Activated T-cell treated with anti-CD3 and anti-CD28 coated beads, Interleukin-2, amount 50 U/mL, for 72 hours (primary cell): ENCODE data around the gene CDCA3. TPM values are rescaled to one million over a fixed set of nuclear protein-coding genes. Genes with fewer than 3 reads are reported as not detected.

ENCODE experiments used
- ATAC-seq, 2 donors: fragments of 150-1000 bp; cut with Tn5 transposase; replicated peaks in 1 of 2; 2 replicates each; pipeline ENCODE4 v1.10.0; 2021; ENCODE audit warnings: moderate library complexity in 2 of 2, mild to moderate bottlenecking in 1 of 2
- DNase-seq, 2 donors: peaks; one replicate each; pipeline ENCODE4 v3.0.0; 2021 to 2022; ENCODE audit warnings: mixed read lengths in 1 of 2
- H3K27ac Mint-ChIP-seq: one replicate; pipeline ENCODE4 v1.8.0; 2022; ENCODE audit warnings: mild to moderate bottlenecking, moderate library complexity, mixed read lengths
- H3K27me3 Mint-ChIP-seq: one replicate; pipeline ENCODE4 v1.8.0; 2022; ENCODE audit warnings: low read depth, mixed read lengths
- H3K36me3 Mint-ChIP-seq, 2 donors: one replicate each; pipeline ENCODE4 v1.8.0; 2022; ENCODE audit warnings: mixed read lengths in 2 of 2, mild to moderate bottlenecking in 1 of 2; ENCODE audit not compliant: insufficient read depth in 2 of 2
- H3K4me1 Mint-ChIP-seq: one replicate; pipeline ENCODE4 v1.8.0; 2022; ENCODE audit warnings: low read depth, mixed read lengths
- H3K4me3 Mint-ChIP-seq, 2 donors: one replicate each; pipeline ENCODE4 v1.8.0; 2022; ENCODE audit warnings: mild to moderate bottlenecking in 2 of 2, mixed read lengths in 2 of 2, moderate library complexity in 2 of 2
- H3K9me3 Mint-ChIP-seq, 2 donors: one replicate each; pipeline ENCODE4 v1.8.0; 2022; ENCODE audit warnings: mixed read lengths in 2 of 2
- total RNA-seq, 2 donors: library from RNA; stranded (reverse); gene quantifications; one replicate each; pipeline ENCODE4 v1.2.3, GENCODE V29; 2022

CDCA3 gene
- total RNA-seq, 2 donors from 2014 or later: 67.7 to 94.8 TPM

GRCh38 chr12:6854036-6854435 lies 3.0 kb upstream of the CDCA3 start:
- DNase-seq (no peak), ATAC-seq (no peak)
- Mint-ChIP-seq H3K27ac (peak overlapping the region; percentile 78), H3K4me3 (peak overlapping the region; percentile 76 to 86), H3K9me3 (no peaks in the 10 kb centered on the region), H3K27me3 (no peaks in the 10 kb centered on the region), H3K36me3 (peaks cover 8 to 23% of the 10 kb centered on the region in 2 donors), H3K4me1 (peaks cover 41% of the 10 kb centered on the region)

- peaks cover 8 to 23% of the 10 kb centered on the region in 2 donors for H3K36me3 Mint-ChIP-seq
- no peak for DNase-seq
- ATAC-seq: no peak
- peaks cover 44% of the 10 kb centered on the region for H3K4me1 Mint-ChIP-seq
- H3K4me3 Mint-ChIP-seq: peak overlapping the region; percentile 76 to 86
- H3K27ac Mint-ChIP-seq: peak overlapping the region; percentile 78
- H3K9me3 Mint-ChIP-seq: no peaks in the 10 kb centered on the region
- H3K27me3 Mint-ChIP-seq: no peaks in the 10 kb centered on the region
These were observed 2.5 kb upstream of the CDCA3 start for GRCh38 chr12:6853626-6854025.

- Mint-ChIP-seq H3K4me3 (peak overlapping the region; percentile 76 to 86), H3K36me3 (peaks cover 7 to 21% of the 10 kb centered on the region in 2 donors), H3K9me3 (no peaks in the 10 kb centered on the region), H3K27me3 (no peaks in the 10 kb centered on the region), H3K27ac (peak overlapping the region; percentile 78), H3K4me1 (peaks cover 44% of the 10 kb centered on the region)
- ATAC-seq (peak; percentile 13 to 22), DNase-seq (peak; percentile 78 to 80)
These were observed 1.7 kb upstream of the CDCA3 start for GRCh38 chr12:6852651-6853354.

- DNase-seq (peak; percentile 97 to 99), ATAC-seq (peak; percentile 80 to 81)
- Mint-ChIP-seq H3K27me3 (no peaks in the 10 kb centered on the region), H3K27ac (peak within 1 kb of the TSS; percentile 97), H3K4me1 (peaks cover 50% of the 10 kb centered on the region), H3K36me3 (peaks cover 9 to 19% of the 10 kb centered on the region in 2 donors), H3K4me3 (peak within 1 kb of the TSS; percentile 76 to 86), H3K9me3 (no peaks in the 10 kb centered on the region)
These were observed 1.0 kb upstream of the CDCA3 start, which contains the start of gene USP5 for GRCh38 chr12:6851921-6852650. Gene USP5, plus strand, starts transcription at chr12:6852150. Its CDS starts 30 bp downstream, at chr12:6852180.

GRCh38 chr12:6850796-6851152 lies 312 bp downstream of the CDCA3 start:
- Mint-ChIP-seq H3K36me3 (peaks cover 9 to 23% of the 10 kb centered on the region in 2 donors), H3K4me1 (peaks cover 50% of the 10 kb centered on the region), H3K27ac (no peak overlapping the region), H3K27me3 (no peaks in the 10 kb centered on the region), H3K9me3 (no peaks in the 10 kb centered on the region), H3K4me3 (peak overlapping the region; percentile 76 to 86)
- DNase-seq (no peak), ATAC-seq (no peak)

- DNase-seq: no peak
- peaks cover 9 to 23% of the 10 kb centered on the region in 2 donors for H3K36me3 Mint-ChIP-seq
- H3K9me3 Mint-ChIP-seq: no peaks in the 10 kb centered on the region
- H3K27me3 Mint-ChIP-seq: no peaks in the 10 kb centered on the region
- H3K27ac Mint-ChIP-seq: peak overlapping the region; percentile 10
- H3K4me3 Mint-ChIP-seq: peak overlapping the region; percentile 76 to 86
- ATAC-seq: no peak
- H3K4me1 Mint-ChIP-seq: peaks cover 50% of the 10 kb centered on the region
These were observed 1.0 kb downstream of the CDCA3 start for GRCh38 chr12:6849976-6850560.

GRCh38 chr12:6849427-6849826 lies 1.7 kb downstream of the CDCA3 start:
- Mint-ChIP-seq H3K27me3 (no peaks in the 10 kb centered on the region), H3K4me1 (peaks cover 48% of the 10 kb centered on the region), H3K27ac (peak overlapping the region; percentile 10), H3K4me3 (peak overlapping the region; percentile 76 to 86), H3K9me3 (no peaks in the 10 kb centered on the region), H3K36me3 (peaks cover 9 to 23% of the 10 kb centered on the region in 2 donors)
- DNase-seq (no peak), ATAC-seq (no peak)

- H3K4me1 Mint-ChIP-seq: peaks cover 31% of the 10 kb centered on the region
- H3K9me3 Mint-ChIP-seq: no peaks in the 10 kb centered on the region
- H3K27me3 Mint-ChIP-seq: no peaks in the 10 kb centered on the region
- peaks cover 9 to 23% of the 10 kb centered on the region in 2 donors for H3K36me3 Mint-ChIP-seq
- H3K27ac Mint-ChIP-seq: no peak overlapping the region
- H3K4me3 Mint-ChIP-seq: no peak overlapping the region
- DNase-seq (no peak), ATAC-seq (no peak)
These were observed 3.4 kb downstream of the CDCA3 start for GRCh38 chr12:6847676-6848075.

- H3K9me3 Mint-ChIP-seq: no peaks in the 10 kb centered on the region
- peaks cover 9 to 23% of the 10 kb centered on the region in 2 donors for H3K36me3 Mint-ChIP-seq
- no peak for ATAC-seq
- H3K27ac Mint-ChIP-seq: no peak overlapping the region
- H3K4me1 Mint-ChIP-seq: peaks cover 31% of the 10 kb centered on the region
- no peak overlapping the region for H3K4me3 Mint-ChIP-seq
- H3K27me3 Mint-ChIP-seq: no peaks in the 10 kb centered on the region
- no peak for DNase-seq
These were observed 4.7 kb downstream of the CDCA3 start for GRCh38 chr12:6846316-6846869.

- Mint-ChIP-seq H3K36me3 (peaks cover 9 to 21% of the 10 kb centered on the region in 2 donors), H3K27me3 (no peaks in the 10 kb centered on the region), H3K27ac (no peak overlapping the region), H3K4me3 (no peak overlapping the region), H3K4me1 (peaks cover 22% of the 10 kb centered on the region), H3K9me3 (no peaks in the 10 kb centered on the region)
- ATAC-seq (no peak), DNase-seq (no peak)
These were observed 5.7 kb downstream of the CDCA3 start for GRCh38 chr12:6845395-6845794.

GRCh38 chr12:6843118-6843902 lies 7.8 kb downstream of the CDCA3 start:
- no peaks in the 10 kb centered on the region for H3K9me3 Mint-ChIP-seq
- H3K4me3 Mint-ChIP-seq: no peak overlapping the region
- DNase-seq (no peak), ATAC-seq (no peak)
- no peak overlapping the region for H3K27ac Mint-ChIP-seq
- peaks cover 6 to 12% of the 10 kb centered on the region in 2 donors for H3K36me3 Mint-ChIP-seq
- H3K4me1 Mint-ChIP-seq: peaks cover 6% of the 10 kb centered on the region
- H3K27me3 Mint-ChIP-seq: no peaks in the 10 kb centered on the region

- H3K27me3 Mint-ChIP-seq: no peaks in the 10 kb centered on the region
- peaks cover 2 to 8% of the 10 kb centered on the region in 2 donors for H3K36me3 Mint-ChIP-seq
- H3K4me1 Mint-ChIP-seq: no peaks in the 10 kb centered on the region
- no peak for DNase-seq
- no peaks in the 10 kb centered on the region for H3K9me3 Mint-ChIP-seq
- H3K27ac Mint-ChIP-seq: no peak overlapping the region
- ATAC-seq: no peak
- H3K4me3 Mint-ChIP-seq: no peak overlapping the region
These were observed 9.0 kb downstream of the CDCA3 start for GRCh38 chr12:6842075-6842474.
